SK-N-SH (cell line): ENCODE data around the gene ABCC2. TPM values are rescaled to one million over a fixed set of nuclear protein-coding genes. Genes with fewer than 3 reads are reported as not detected.

Experiments
- CTCF ChIA-PET: fragments of 300-600, 350-600 bp; formaldehyde crosslinking; extraction: SDS; loops from one replicate; lab custom pipeline; 2021; lab: Yijun Ruan, JAX
- POLR2A ChIA-PET: fragments of 350-600 bp; sonication (Branson Sonifier 250); formaldehyde crosslinking; extraction: SDS; loops from one replicate; lab custom pipeline; 2020; ENCODE audit warnings: antibody characterized with exemption, inconsistent platforms; lab: Yijun Ruan, JAX
- DNase-seq: peaks from one replicate; pipeline ENCODE4 v3.0.0; 2012
- H2AFZ ChIP-seq: fragments of 200-600 bp; sonication (generic); 2 replicates; pipeline ENCODE4 v1.8.1; 2016; ENCODE audit warnings: antibody characterized with exemption, mild to moderate bottlenecking, low read depth
- H3F3A ChIP-seq: fragments of 200-600 bp; sonication (generic); replicated peaks from 2 replicates; pipeline ENCODE3; 2016; ENCODE audit warnings: antibody characterized with exemption, mild to moderate bottlenecking; ENCODE audit not compliant: insufficient read depth
- H3K27ac ChIP-seq, 2 experiments: fragments of 200-500 bp in 1 of 2; fragments of 200-600 bp in 1 of 2; sonication (Bioruptor generic) in 1 of 2; sonication (generic), shearing (Covaris generic) in 1 of 2; 2 replicates each; pipeline versions ENCODE4 v1.5.1 to v1.6.1; 2014 to 2016; ENCODE audit warnings: low read depth in 2 of 2, inconsistent platforms in 1 of 2, low read length in 1 of 2, mild to moderate bottlenecking in 1 of 2, mixed read lengths in 1 of 2
- H3K27me3 ChIP-seq: fragments of 200-600 bp; sonication (generic), shearing (Covaris generic); 2 replicates; pipeline ENCODE4 v1.6.1; 2016; ENCODE audit warnings: mixed run types; ENCODE audit not compliant: insufficient read depth
- H3K36me3 ChIP-seq, 2 experiments: fragments of 200-500 bp in 1 of 2; fragments of 200-600 bp in 1 of 2; sonication (Bioruptor generic) in 1 of 2; sonication (generic) in 1 of 2; replicated peaks in 1 of 2; 2 replicates each; pipeline versions ENCODE3 to v1.5.1; 2014 to 2016; ENCODE audit warnings: low read length in 1 of 2, mild to moderate bottlenecking in 1 of 2; ENCODE audit not compliant: insufficient read depth in 2 of 2, control insufficient read depth in 1 of 2
- H3K4me1 ChIP-seq, 2 experiments: fragments of 200-500 bp in 1 of 2; fragments of 200-600 bp in 1 of 2; sonication (Bioruptor generic) in 1 of 2; sonication (generic), shearing (Covaris generic) in 1 of 2; 2 replicates each; pipeline versions ENCODE4 v1.5.1 to v1.6.1; 2014 to 2016; ENCODE audit warnings: low read depth in 1 of 2, low read length in 1 of 2, mixed run types in 1 of 2; ENCODE audit not compliant: insufficient read depth in 2 of 2, control insufficient read depth in 1 of 2
- H3K4me2 ChIP-seq: fragments of 200-600 bp; sonication (generic), shearing (Covaris generic); 2 replicates; pipeline ENCODE4 v1.6.1; 2017; ENCODE audit warnings: mixed run types
- H3K4me3 ChIP-seq, 2 experiments: fragments of 200-500 bp in 1 of 2; fragments of 200-600 bp in 1 of 2; sonication (Bioruptor generic) in 1 of 2; sonication (generic), shearing (Covaris generic) in 1 of 2; 2 replicates each; pipeline versions ENCODE4 v1.5.1 to v1.8.1; 2014 to 2016; ENCODE audit warnings: low read depth in 2 of 2, inconsistent platforms in 1 of 2, low read length in 1 of 2, mild to moderate bottlenecking in 1 of 2, mixed read lengths in 1 of 2, moderate library complexity in 1 of 2
- H3K79me2 ChIP-seq: fragments of 200-600 bp; sonication (generic); 2 replicates; pipeline ENCODE4 v1.8.1; 2017; ENCODE audit warnings: mild to moderate bottlenecking; ENCODE audit not compliant: insufficient read depth
- H3K9ac ChIP-seq: fragments of 200-600 bp; sonication (generic); 2 replicates; pipeline ENCODE4 v1.6.1; 2017; ENCODE audit warnings: mixed run types
- H3K9me2 ChIP-seq: fragments of 200-600 bp; sonication (generic); 2 replicates; pipeline ENCODE4 v1.6.1; 2017; ENCODE audit warnings: mixed run types
- H3K9me3 ChIP-seq: fragments of 200-600 bp; sonication (generic); 2 replicates; pipeline ENCODE4 v1.6.1; 2017; ENCODE audit warnings: mixed run types, mild to moderate bottlenecking, moderate library complexity
- H4K20me1 ChIP-seq: fragments of 200-600 bp; sonication (generic); 2 replicates; pipeline ENCODE4 v1.6.1; 2017; ENCODE audit warnings: mild to moderate bottlenecking, mixed run types; ENCODE audit not compliant: insufficient read depth
- ELF1 ChIP-seq: IDR thresholded peaks from 2 replicates; pipeline ENCODE4 v1.4.0; 2012
- EP300 ChIP-seq, 2 experiments: IDR thresholded peaks; 2 replicates each; pipeline versions ENCODE4 v1.4.0 to v1.6.1; 2012; ENCODE audit warnings: borderline replicate concordance in 1 of 2, low read depth in 1 of 2, low read length in 1 of 2
- FOXJ3 ChIP-seq: sonication (generic); formaldehyde crosslinking; IDR thresholded peaks from 2 replicates; pipeline ENCODE4 v1.5.1; 2020; ENCODE audit warnings: mild to moderate bottlenecking, missing genetic modification reagents
- MXI1 ChIP-seq: IDR thresholded peaks from 2 replicates; pipeline ENCODE4 v1.6.1; 2012; ENCODE audit warnings: mild to moderate bottlenecking, low read depth, low read length, improper control_type of control experiment
- NRF1 ChIP-seq: IDR thresholded peaks from 2 replicates; pipeline ENCODE4 v1.6.1; 2012; ENCODE audit warnings: low read depth, mild to moderate bottlenecking, low read length
- RAD21 ChIP-seq: IDR thresholded peaks from 2 replicates; pipeline ENCODE4 v1.6.1; 2012; ENCODE audit warnings: mild to moderate bottlenecking, low read length
- REST ChIP-seq: IDR thresholded peaks from 2 replicates; pipeline ENCODE4 v1.6.1; 2012; ENCODE audit warnings: mild to moderate bottlenecking, low read depth, low read length, moderate library complexity
- TAF1 ChIP-seq: IDR thresholded peaks from 2 replicates; pipeline ENCODE4 v1.6.1; 2012; ENCODE audit warnings: low read depth, mild to moderate bottlenecking, low read length, moderate library complexity, borderline replicate concordance
- TEAD4 ChIP-seq: IDR thresholded peaks from 2 replicates; pipeline ENCODE4 v1.4.0; 2012; ENCODE audit warnings: mild to moderate bottlenecking, borderline replicate concordance; ENCODE audit not compliant: insufficient read depth
- WGBS: methylation state at CpG from one replicate; pipeline ENCODE4 v1.1.6; 2017; ENCODE audit warnings: low lambda C conversion rate; 5-methylcytosine and 5-hydroxymethylcytosine counted together
- polyA plus RNA-seq, 3 experiments: library from polyadenylated mRNA; depleted of rRNA; stranded (reverse); fragments of >200 nt; gene quantifications; 2 replicates each; pipeline ENCODE4 v1.2.3, GENCODE V29; 2012
- TF ChIP-seq, protein P1 (sequence below): fragments of 150-350 bp; IDR thresholded peaks from 2 replicates; pipeline ENCODE4 v1.6.1; 2017; ENCODE audit warnings: antibody characterized with exemption, low read length, low read depth, borderline replicate concordance
- TF ChIP-seq, protein P2 (sequence below): IDR thresholded peaks from 2 replicates; pipeline ENCODE4 v1.4.0; 2012; ENCODE audit warnings: low read depth, borderline replicate concordance
- TF ChIP-seq, protein P3 (sequence below): fragments of 150-350 bp; IDR thresholded peaks from 2 replicates; pipeline ENCODE4 v1.6.1; 2016; ENCODE audit warnings: mild to moderate bottlenecking, low read depth, low read length

The ABCC2 gene
- polyA plus RNA-seq, 1 of the 3 experiments (the other 2 are of a cell fraction), result 0.48 TPM

GRCh38 chr10:99855479-99856071, 73.1 kb downstream of the ABCC2 start:
- no peaks in the 10 kb centered on the region for H3K4me1 ChIP-seq
- H3K9me3 ChIP-seq, result no peaks in the 10 kb centered on the region
- no peak overlapping the region for H3K4me3 ChIP-seq
- TF ChIP-seq ELF1, result no peak
- TF ChIP-seq FOXJ3 (CRISPR knock-in tag), result no peak
- no peak for TF ChIP-seq NRF1
- TF ChIP-seq TEAD4, result no peak
- TF ChIP-seq EP300 (IDR thresholded peaks at IDR 0.05; ENCODE audit: borderline replicate concordance in 1 of 2, low read depth in 1 of 2, low read length in 1 of 2), result no peak
- no peak for TF ChIP-seq MXI1
- no peak for TF ChIP-seq TAF1
- TF ChIP-seq, protein P1, sequence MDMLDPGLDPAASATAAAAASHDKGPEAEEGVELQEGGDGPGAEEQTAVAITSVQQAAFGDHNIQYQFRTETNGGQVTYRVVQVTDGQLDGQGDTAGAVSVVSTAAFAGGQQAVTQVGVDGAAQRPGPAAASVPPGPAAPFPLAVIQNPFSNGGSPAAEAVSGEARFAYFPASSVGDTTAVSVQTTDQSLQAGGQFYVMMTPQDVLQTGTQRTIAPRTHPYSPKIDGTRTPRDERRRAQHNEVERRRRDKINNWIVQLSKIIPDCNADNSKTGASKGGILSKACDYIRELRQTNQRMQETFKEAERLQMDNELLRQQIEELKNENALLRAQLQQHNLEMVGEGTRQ, result no peak
- TF ChIP-seq, protein P2, sequence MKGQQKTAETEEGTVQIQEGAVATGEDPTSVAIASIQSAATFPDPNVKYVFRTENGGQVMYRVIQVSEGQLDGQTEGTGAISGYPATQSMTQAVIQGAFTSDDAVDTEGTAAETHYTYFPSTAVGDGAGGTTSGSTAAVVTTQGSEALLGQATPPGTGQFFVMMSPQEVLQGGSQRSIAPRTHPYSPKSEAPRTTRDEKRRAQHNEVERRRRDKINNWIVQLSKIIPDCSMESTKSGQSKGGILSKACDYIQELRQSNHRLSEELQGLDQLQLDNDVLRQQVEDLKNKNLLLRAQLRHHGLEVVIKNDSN, result no peak
- no peak for TF ChIP-seq RAD21
- TF ChIP-seq, protein P3, sequence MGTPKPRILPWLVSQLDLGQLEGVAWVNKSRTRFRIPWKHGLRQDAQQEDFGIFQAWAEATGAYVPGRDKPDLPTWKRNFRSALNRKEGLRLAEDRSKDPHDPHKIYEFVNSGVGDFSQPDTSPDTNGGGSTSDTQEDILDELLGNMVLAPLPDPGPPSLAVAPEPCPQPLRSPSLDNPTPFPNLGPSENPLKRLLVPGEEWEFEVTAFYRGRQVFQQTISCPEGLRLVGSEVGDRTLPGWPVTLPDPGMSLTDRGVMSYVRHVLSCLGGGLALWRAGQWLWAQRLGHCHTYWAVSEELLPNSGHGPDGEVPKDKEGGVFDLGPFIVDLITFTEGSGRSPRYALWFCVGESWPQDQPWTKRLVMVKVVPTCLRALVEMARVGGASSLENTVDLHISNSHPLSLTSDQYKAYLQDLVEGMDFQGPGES, result no peak
- no peak for TF ChIP-seq REST
- H4K20me1 ChIP-seq, result no peaks in the 10 kb centered on the region
- no peaks in the 10 kb centered on the region for H3F3A ChIP-seq
- no peaks in the 10 kb centered on the region for H3K27me3 ChIP-seq
- ChIA-PET POLR2A (no interaction called here), CTCF (interaction anchor here (1.0 to 10.6 kb wide), 7 partner anchors 9 to 663 kb away, joined by 3 to 108 read pairs (median 3); partner anchors contain the start of gene DNMBP)
- no peaks in the 10 kb centered on the region for H3K79me2 ChIP-seq
- no peak overlapping the region for H3K9ac ChIP-seq
- H3K36me3 ChIP-seq, result no peaks in the 10 kb centered on the region
- DNase-seq, result no peak
- H3K9me2 ChIP-seq, result no peaks in the 10 kb centered on the region
- WGBS, result 90% methylated on average over 8 of the region's 8 CpGs
- H3K4me2 ChIP-seq, result no peak overlapping the region
- H2AFZ ChIP-seq, result no peak overlapping the region
- no peak overlapping the region; a peak in 1 of 4 replicates for H3K27ac ChIP-seq
